Endodermal cell (in vitro differentiated cells): ENCODE measurements around the gene HSPG2. TPM values are rescaled to one million over a fixed set of nuclear protein-coding genes. Genes with fewer than 3 reads are reported as not detected.

ENCODE experiments used
- DNase-seq: peaks from one replicate; pipeline ENCODE4 v3.0.0-alpha.2; 2017
- H3K27ac ChIP-seq: 2 replicates; pipeline ENCODE4 v1.5.1; 2013; ENCODE audit warnings: mild to moderate bottlenecking, low read depth, low read length, moderate library complexity
- H3K27me3 ChIP-seq: 2 replicates; pipeline ENCODE4 v1.6.1; 2013; ENCODE audit warnings: mild to moderate bottlenecking, low read length, moderate library complexity; ENCODE audit not compliant: insufficient read depth, control insufficient read depth, poor library complexity, severe bottlenecking
- H3K36me3 ChIP-seq: 2 replicates; pipeline ENCODE4 v1.7.0; 2013; ENCODE audit warnings: mild to moderate bottlenecking, low read length, moderate library complexity; ENCODE audit not compliant: control insufficient read depth, insufficient read depth
- H3K4me1 ChIP-seq: one replicate; pipeline ENCODE4 v1.7.0; 2013; ENCODE audit warnings: low read length; ENCODE audit not compliant: control insufficient read depth, insufficient read depth
- H3K4me3 ChIP-seq: 2 replicates; pipeline ENCODE4 v1.5.1; 2013; ENCODE audit warnings: mild to moderate bottlenecking, low read length, moderate library complexity
- H3K9ac ChIP-seq: 2 replicates; pipeline ENCODE4 v1.6.1; 2013; ENCODE audit warnings: mild to moderate bottlenecking, low read length, moderate library complexity; ENCODE audit not compliant: poor library complexity, severe bottlenecking; ENCODE audit errors: extremely low read depth
- H3K9me3 ChIP-seq: 2 replicates; pipeline ENCODE4 v1.6.1; 2013; ENCODE audit warnings: mild to moderate bottlenecking, low read length, moderate library complexity; ENCODE audit not compliant: control insufficient read depth
- H3K27ac Mint-ChIP-seq: 2 replicates; pipeline ENCODE4 v1.8.0; 2020; ENCODE audit warnings: mixed read lengths
- H3K27me3 Mint-ChIP-seq: 2 replicates; pipeline ENCODE4 v1.8.0; 2021; ENCODE audit warnings: mild to moderate bottlenecking, mixed read lengths; ENCODE audit not compliant: insufficient read depth
- H3K36me3 Mint-ChIP-seq: 2 replicates; pipeline ENCODE4 v1.8.0; 2020; ENCODE audit warnings: low read depth, mixed read lengths
- H3K4me1 Mint-ChIP-seq: 2 replicates; pipeline ENCODE4 v1.8.0; 2020; ENCODE audit warnings: mixed read lengths
- H3K4me3 Mint-ChIP-seq: 2 replicates; pipeline ENCODE4 v1.8.0; 2020; ENCODE audit warnings: mild to moderate bottlenecking, moderate library complexity, mixed read lengths
- H3K9me3 Mint-ChIP-seq: 2 replicates; pipeline ENCODE4 v1.8.0; 2020; ENCODE audit warnings: mild to moderate bottlenecking, mixed read lengths
- WGBS, 2 experiments: methylation state at CpG; one replicate each; pipeline versions ENCODE4 v1.1.5 to v1.1.7; 2013; ENCODE audit warnings: missing lambda C conversion rate in 2 of 2, mixed read lengths in 1 of 2; ENCODE audit not compliant: insufficient coverage in 1 of 2, insufficient read length in 1 of 2; 5-methylcytosine and 5-hydroxymethylcytosine counted together
- total RNA-seq, 2 donors: library from RNA; stranded (reverse); fragmentation: NEBNext Ultra II Directional in 1 of 2; extraction: Animal tissue kit (Norgen Biotek cat#: 25700) in 1 of 2; gene quantifications; 2 replicates in 1 of 2; 3 replicates in 1 of 2; pipeline ENCODE4 v1.2.1, GENCODE V29; 2021
- TF ChIP-seq, protein P1 (sequence below): fragments of 200-600 bp; sonication (generic); conservative IDR thresholded peaks from 2 replicates; pipeline ENCODE4 v1.5.0; 2021; ENCODE audit warnings: antibody characterized with exemption, mild to moderate bottlenecking

HSPG2 gene
- total RNA-seq, 2 donors from 2014 or later: 222 to 227 TPM

DNA sequence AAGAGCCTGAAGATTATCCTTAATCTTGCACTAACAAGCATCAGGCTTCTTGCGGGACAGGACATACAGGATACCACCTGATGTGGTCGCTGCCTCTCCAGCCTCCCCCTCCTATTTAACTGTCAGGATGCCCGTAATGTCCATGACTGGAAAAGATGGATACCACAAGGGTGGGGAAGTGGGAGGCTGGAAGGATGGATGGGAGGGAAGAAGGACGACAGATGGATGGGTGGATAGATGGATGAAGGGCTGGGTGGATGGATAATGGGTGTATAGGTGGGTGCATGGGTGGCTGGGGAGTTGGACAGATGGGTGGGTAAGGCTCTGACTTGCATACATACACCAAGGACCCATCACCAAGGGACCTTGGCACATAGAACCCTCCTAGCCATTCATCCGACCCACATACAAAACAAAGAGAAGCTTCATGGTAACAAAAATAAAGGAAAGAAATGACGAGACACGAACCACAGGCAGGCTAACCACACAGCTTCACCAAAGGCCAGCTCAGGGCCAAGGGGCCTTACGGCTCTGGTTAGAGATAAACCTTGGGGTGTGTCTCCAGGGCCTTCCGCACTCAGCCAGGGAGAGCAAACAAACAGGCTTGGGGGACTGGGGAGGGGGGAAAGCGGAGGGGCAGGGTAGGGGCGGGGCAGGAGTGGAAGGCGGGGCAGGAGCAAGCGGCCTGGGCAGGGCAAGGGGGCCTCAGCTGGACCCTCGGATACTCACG, 50.5 kb downstream of the HSPG2 start:
- WGBS, 2 experiments: 91 to 96% methylated on average over 6 to 15 of the region's 15 CpGs
- Histone ChIP-seq H3K27ac (no peak overlapping the region), H3K27me3 (no peaks in the 10 kb centered on the region), H3K4me3 (no peak overlapping the region), H3K9me3 (no peaks in the 10 kb centered on the region), H3K36me3 (peaks cover 81% of the 10 kb centered on the region), H3K4me1 (no peaks in the 10 kb centered on the region), H3K9ac (no peak overlapping the region)
- DNase-seq: no peak
- TF ChIP-seq, protein P1, sequence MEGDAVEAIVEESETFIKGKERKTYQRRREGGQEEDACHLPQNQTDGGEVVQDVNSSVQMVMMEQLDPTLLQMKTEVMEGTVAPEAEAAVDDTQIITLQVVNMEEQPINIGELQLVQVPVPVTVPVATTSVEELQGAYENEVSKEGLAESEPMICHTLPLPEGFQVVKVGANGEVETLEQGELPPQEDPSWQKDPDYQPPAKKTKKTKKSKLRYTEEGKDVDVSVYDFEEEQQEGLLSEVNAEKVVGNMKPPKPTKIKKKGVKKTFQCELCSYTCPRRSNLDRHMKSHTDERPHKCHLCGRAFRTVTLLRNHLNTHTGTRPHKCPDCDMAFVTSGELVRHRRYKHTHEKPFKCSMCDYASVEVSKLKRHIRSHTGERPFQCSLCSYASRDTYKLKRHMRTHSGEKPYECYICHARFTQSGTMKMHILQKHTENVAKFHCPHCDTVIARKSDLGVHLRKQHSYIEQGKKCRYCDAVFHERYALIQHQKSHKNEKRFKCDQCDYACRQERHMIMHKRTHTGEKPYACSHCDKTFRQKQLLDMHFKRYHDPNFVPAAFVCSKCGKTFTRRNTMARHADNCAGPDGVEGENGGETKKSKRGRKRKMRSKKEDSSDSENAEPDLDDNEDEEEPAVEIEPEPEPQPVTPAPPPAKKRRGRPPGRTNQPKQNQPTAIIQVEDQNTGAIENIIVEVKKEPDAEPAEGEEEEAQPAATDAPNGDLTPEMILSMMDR: no peak
- no peaks in the 10 kb centered on the region for H3K27me3 Mint-ChIP-seq
- peaks cover 61% of the 10 kb centered on the region for H3K36me3 Mint-ChIP-seq
- H3K9me3 Mint-ChIP-seq: no peaks in the 10 kb centered on the region
- no peak overlapping the region for H3K4me3 Mint-ChIP-seq
- H3K4me1 Mint-ChIP-seq: peaks cover 5% of the 10 kb centered on the region
- no peak overlapping the region for H3K27ac Mint-ChIP-seq

DNA sequence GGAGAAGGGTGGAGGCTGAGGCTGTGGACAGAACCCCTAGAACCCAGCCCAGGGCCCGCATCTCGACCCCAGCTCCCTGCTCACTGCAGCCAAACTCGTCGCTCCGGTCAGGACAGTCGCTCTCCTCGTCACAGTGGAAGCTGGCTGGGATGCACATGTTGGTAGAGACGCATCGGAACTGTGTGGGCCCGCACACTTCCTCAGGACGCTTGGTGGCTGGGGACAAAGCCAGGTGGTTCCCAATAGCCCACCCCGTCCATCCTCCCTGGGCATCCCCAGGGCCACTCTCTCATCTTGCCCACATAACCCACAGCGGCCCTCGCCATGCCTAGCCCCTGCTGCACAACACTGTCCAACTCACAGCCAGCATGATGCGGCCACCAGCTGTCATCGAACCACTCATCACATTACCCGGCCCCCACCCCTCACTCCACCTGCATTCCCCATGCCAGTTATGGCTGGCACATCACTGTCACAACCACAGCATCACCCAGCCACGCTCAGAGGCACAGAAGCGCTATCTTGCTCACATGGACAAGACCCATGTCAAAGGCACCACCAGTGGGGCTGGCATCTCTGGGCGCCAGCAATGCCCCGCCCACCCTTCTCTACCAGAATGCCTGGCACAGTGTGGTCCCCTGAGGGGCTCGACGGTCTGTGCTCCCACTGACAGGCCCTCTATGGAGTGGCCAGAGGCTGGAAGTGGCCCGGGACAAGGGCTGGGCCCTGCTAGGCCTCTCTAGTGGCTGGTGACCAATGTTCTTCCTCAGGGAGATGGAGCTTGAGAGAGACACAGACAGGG, 51.7 kb downstream of the HSPG2 start:
- no peak overlapping the region for H3K4me3 ChIP-seq
- Mint-ChIP-seq H3K4me1 (peaks cover 5% of the 10 kb centered on the region), H3K27me3 (no peaks in the 10 kb centered on the region), H3K4me3 (no peak overlapping the region), H3K27ac (no peak overlapping the region), H3K9me3 (no peaks in the 10 kb centered on the region), H3K36me3 (peaks cover 64% of the 10 kb centered on the region)
- TF ChIP-seq, protein P1: no peak
- H3K4me1 ChIP-seq: no peaks in the 10 kb centered on the region
- peaks cover 80% of the 10 kb centered on the region for H3K36me3 ChIP-seq
- WGBS, 2 experiments: 91 to 96% methylated on average over 13 to 24 of the region's 24 CpGs
- no peak overlapping the region for H3K9ac ChIP-seq
- DNase-seq: no peak
- no peaks in the 10 kb centered on the region for H3K9me3 ChIP-seq
- no peak overlapping the region for H3K27ac ChIP-seq
- H3K27me3 ChIP-seq: no peaks in the 10 kb centered on the region

DNA sequence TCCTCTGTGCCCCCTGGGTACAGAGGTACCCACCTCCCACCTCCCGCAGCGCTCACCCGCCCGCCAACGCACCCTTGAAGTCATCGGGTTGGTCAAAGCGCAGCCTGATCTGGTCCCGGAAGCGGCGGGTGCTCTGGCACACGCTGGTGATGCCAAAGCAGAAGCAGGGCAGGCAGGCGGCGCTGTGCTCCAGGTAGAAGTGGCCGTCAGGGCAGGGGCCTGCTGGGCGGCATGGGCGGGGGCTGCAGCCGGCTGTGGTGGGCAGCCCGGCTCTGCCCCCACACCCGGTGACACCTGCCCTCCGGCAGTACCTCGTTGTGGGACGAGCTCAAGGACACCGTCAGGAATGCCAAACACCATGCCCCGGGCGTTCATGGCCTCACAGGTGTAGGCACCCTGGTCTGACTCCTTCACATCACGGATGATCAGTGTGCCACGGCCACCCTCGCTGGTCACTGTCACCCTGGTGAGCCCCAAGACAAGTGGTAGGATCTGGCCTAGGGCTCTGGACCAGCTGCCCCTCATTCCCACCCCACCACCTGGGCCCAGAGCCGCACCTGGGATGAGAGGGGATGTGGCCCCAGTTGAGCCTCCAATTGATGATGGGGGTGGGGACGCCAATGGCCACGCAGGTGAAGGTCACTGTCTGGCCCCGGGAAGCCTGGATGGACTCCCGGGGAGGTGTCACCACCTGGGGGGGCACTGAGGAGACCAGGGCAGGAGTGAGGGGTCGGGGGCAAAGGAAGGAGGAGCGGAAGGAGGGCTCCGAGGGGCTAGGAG, 52.5 kb downstream of the HSPG2 start:
- Histone ChIP-seq H3K27me3 (no peaks in the 10 kb centered on the region), H3K4me1 (no peaks in the 10 kb centered on the region), H3K36me3 (peaks cover 80% of the 10 kb centered on the region), H3K4me3 (no peak overlapping the region), H3K9ac (no peak overlapping the region), H3K27ac (no peak overlapping the region), H3K9me3 (no peaks in the 10 kb centered on the region)
- H3K27me3 Mint-ChIP-seq: no peaks in the 10 kb centered on the region
- peaks cover 5% of the 10 kb centered on the region for H3K4me1 Mint-ChIP-seq
- H3K36me3 Mint-ChIP-seq: peaks cover 63% of the 10 kb centered on the region
- 94 to 95% methylated on average over 19 to 36 of the region's 36 CpGs for WGBS, 2 experiments
- no peaks in the 10 kb centered on the region for H3K9me3 Mint-ChIP-seq
- no peak for DNase-seq
- no peak overlapping the region for H3K4me3 Mint-ChIP-seq
- TF ChIP-seq, protein P1: no peak
- no peak overlapping the region for H3K27ac Mint-ChIP-seq
